Measurements from ENCODE around the gene ANKLE2. TPM values are rescaled to one million over a fixed set of nuclear protein-coding genes. Genes with fewer than 3 reads are reported as not detected.
"Not testable (repeated sequence)": the region's sequence is repeated elsewhere in the genome, so short reads cannot be mapped to it uniquely, and the experiment has no call there.

Gene ANKLE2
- total and polyA plus RNA-seq, 8 donors, result 20.0 to 39.6 (median 23.6) TPM

DNA sequence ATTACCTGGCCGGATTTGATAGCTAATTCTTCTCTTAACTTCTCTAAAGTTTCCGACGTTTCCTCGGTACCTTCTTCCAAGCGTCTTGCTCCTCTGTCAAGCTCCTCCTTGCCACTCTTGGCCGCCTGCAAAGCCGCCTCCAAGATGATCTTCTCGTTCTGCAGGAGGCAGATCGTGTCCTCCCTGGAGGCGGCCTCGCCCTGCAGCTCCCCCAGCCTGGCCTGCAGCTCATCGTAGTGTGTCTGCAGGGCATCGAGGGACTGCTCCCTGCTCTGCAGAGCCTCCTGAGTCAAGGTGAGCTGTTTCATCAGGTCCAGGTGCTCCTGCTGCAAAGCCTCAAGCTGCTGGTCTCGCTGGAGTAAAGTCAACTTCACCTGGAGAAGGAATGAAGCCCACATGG is 34.2 kb upstream of the ANKLE2 start:
- DNase-seq, result no peak
- ATAC-seq, result no peak
- WGBS, 2 donors, result 95 to 96% methylated on average over 14 of the region's 14 CpGs
- H3K36me3 ChIP-seq, result peaks cover 3 to 74% (median 26%) of the 10 kb centered on the region in 3 donors
- no peak for FAIRE-seq
- H3K4me1 ChIP-seq, result no peaks in the 10 kb centered on the region
- no peak overlapping the region for H3K4me3 ChIP-seq
- TF ChIP-seq, protein P1, sequence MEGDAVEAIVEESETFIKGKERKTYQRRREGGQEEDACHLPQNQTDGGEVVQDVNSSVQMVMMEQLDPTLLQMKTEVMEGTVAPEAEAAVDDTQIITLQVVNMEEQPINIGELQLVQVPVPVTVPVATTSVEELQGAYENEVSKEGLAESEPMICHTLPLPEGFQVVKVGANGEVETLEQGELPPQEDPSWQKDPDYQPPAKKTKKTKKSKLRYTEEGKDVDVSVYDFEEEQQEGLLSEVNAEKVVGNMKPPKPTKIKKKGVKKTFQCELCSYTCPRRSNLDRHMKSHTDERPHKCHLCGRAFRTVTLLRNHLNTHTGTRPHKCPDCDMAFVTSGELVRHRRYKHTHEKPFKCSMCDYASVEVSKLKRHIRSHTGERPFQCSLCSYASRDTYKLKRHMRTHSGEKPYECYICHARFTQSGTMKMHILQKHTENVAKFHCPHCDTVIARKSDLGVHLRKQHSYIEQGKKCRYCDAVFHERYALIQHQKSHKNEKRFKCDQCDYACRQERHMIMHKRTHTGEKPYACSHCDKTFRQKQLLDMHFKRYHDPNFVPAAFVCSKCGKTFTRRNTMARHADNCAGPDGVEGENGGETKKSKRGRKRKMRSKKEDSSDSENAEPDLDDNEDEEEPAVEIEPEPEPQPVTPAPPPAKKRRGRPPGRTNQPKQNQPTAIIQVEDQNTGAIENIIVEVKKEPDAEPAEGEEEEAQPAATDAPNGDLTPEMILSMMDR (IDR thresholded peaks at IDR 0.05), result no peak
- intact Hi-C loops (cut with DNase I), result no loop called here
- no peaks in the 10 kb centered on the region for H3K9me3 ChIP-seq
- no peak overlapping the region for H3K27ac ChIP-seq
- no peaks in the 10 kb centered on the region for H3K27me3 ChIP-seq

DNA sequence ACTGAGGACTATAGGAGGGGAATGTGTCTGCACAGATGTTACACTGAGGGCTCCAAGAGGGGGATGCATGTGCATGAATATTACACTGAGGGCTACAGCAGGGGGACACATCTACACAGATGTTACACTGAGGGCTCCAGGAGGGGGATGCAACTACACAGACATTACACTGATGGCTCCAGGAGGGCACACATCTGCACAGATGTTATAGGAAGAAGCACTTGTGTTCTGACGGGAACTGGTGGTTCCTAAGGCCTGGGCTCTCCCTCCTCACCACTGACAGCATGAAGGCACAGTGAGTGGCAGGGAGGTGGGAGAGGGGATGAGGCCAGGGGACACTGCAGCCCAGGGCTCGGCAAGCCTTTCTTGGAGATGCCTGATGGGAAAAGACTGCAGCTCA is 30.3 kb upstream of the ANKLE2 start:
- H3K4me1 ChIP-seq; H3K9me3 ChIP-seq; intact Hi-C loops (cut with DNase I); ATAC-seq; H3K4me3 ChIP-seq; H3K27me3 ChIP-seq; DNase-seq; H3K27ac ChIP-seq; FAIRE-seq: not testable (repeated sequence)
- H3K36me3 ChIP-seq, result peaks cover 3 to 57% (median 24%) of the 10 kb centered on the region in 3 donors
- 92 to 97% methylated on average over 2 of the region's 2 CpGs for WGBS, 2 donors

DNA sequence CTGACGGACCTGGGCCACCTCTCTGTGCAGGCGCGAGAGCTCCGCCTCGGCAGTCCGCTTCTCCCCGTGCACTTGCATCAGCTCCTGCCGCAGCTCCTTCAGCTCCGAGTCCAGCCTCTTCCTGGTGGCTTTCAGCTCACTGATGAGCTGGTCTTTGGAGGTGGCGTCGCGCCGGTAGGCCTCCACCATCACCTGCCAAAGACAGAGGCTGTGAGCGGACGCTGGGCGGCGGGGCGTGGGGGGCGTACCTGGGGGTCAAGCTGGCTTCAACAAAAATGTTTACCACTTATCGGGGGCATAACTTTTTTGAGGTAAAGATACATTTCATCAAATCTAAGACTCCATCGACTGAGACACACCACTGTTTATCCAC is 27.5 kb upstream of the ANKLE2 start:
- TF ChIP-seq, protein P1 (IDR thresholded peaks at IDR 0.05), result no peak
- Histone ChIP-seq H3K4me1 (no peaks in the 10 kb centered on the region), H3K27ac (no peak overlapping the region), H3K36me3 (peaks cover 0 to 55% (median 24%) of the 10 kb centered on the region in 3 donors), H3K4me3 (no peak overlapping the region), H3K9me3 (no peaks in the 10 kb centered on the region), H3K27me3 (no peaks in the 10 kb centered on the region)
- DNase-seq (no peak), FAIRE-seq (no peak), ATAC-seq (no peak)
- intact Hi-C loops (cut with DNase I), result no loop called here
- 95 to 96% methylated on average over 21 of the region's 21 CpGs for WGBS, 2 donors

DNA sequence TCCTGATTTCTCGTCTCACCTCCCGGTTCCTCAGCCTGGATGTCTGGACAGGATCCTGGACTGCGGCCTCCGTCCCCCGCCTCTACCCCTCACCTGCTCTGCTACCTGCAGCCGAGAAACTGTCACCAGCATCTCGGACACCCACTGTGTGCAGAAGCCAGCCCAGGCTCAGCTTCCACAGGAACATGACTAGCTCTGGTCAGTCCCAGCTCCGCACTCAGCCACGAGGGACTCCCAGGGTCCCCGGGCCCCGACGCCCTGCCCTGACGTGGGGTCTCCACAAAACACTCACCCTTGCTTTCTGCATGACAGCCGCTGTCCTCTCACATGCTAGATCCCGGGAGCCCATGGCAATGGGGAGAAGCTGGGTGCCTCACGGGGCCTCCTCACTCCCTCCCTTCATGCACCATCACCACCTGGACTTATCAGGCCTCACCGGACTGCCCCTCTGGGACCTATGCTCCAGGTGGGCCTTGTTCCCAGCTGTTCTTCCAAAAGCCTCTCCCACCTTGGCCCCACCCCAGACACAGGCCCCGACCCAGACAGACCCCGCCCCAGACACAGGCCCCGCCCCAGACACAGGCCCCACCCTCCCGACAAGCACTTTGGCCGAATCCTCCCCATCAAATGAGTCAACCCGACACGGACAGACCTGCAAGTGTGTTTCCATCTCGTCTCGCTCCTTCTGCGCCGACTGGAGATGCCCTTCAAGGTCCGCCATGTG is 26.9 kb upstream of the ANKLE2 start:
- WGBS, 2 donors, result 94 to 95% methylated on average over 29 of the region's 29 CpGs
- H3K4me1 ChIP-seq, result no peaks in the 10 kb centered on the region
- H3K27me3 ChIP-seq, result no peaks in the 10 kb centered on the region
- no peak overlapping the region for H3K27ac ChIP-seq
- DNase-seq, result no peak
- no peaks in the 10 kb centered on the region for H3K9me3 ChIP-seq
- no peak overlapping the region for H3K4me3 ChIP-seq
- TF ChIP-seq, protein P1 (IDR thresholded peaks at IDR 0.05), result no peak
- peaks cover 0 to 55% (median 29%) of the 10 kb centered on the region in 3 donors for H3K36me3 ChIP-seq
- peak in 1 of 4 donors; percentile 19 for ATAC-seq
- FAIRE-seq, result no peak
- intact Hi-C loops (cut with DNase I), result no loop called here

DNA sequence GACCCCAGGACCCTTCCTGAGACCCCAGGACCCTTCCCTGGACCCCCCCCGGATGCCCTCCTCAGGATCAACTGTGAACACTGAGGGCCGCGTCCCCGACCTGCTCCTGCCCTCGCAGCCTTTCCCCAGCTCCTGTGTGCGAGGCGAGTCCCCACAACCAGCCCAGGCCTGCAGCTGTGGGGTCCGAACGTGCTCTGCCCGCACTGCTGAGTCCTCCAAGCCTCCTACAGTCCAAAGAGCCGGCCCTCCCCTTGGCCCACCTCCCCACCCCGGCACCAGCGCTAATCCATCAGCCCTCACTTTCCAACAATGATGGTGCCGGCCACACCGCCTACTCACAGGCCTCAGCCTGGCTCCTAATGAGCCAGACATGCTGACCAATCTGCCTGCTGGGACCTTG is 26.2 kb upstream of the ANKLE2 start:
- DNase-seq, result no peak
- no peak overlapping the region for H3K4me3 ChIP-seq
- TF ChIP-seq, protein P1 (IDR thresholded peaks at IDR 0.05), result no peak
- no peaks in the 10 kb centered on the region for H3K4me1 ChIP-seq
- no peak for ATAC-seq
- H3K9me3 ChIP-seq, result no peaks in the 10 kb centered on the region
- H3K36me3 ChIP-seq, result peaks cover 0 to 61% (median 31%) of the 10 kb centered on the region in 3 donors
- no peak overlapping the region for H3K27ac ChIP-seq
- H3K27me3 ChIP-seq, result no peaks in the 10 kb centered on the region
- no peak for FAIRE-seq
- WGBS, 2 donors, result 92 to 94% methylated on average over 15 of the region's 15 CpGs
- intact Hi-C loops (cut with DNase I), result no loop called here

Measured in pancreas (tissue), 10 donors.